Activated CD4-positive, alpha-beta T cell treated with anti-CD3 and anti-CD28 coated beads, Interleukin-2, amount 50 U/mL, for 48 hours (primary cell): ENCODE measurements around the gene CACNA1D.

Experiments used
- DNase-seq, 2 experiments: peaks; one replicate each; pipeline ENCODE4 v3.0.0-alpha.2; 2020

Gene CACNA1D

DNA sequence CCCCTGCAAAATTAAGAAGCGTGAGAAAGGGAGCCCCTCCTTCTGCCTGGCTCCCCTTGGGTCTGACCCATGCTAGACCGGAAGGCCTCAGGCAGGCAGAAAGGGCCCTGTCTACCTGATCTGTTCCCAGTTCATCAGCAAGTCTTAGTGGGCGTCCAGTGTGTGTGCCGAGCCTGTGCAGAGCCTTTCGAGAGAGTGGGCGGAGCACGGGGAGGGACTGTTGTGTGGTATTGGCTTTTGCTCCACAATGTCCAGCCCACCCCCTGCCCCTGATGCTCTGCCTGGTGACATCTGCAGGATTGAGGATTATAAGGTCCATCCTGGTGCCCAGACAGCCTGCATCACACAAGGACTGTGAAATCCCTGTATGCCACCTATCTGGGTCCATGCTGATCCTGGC, 268.9 kb downstream of the CACNA1D start:
- no peak for DNase-seq

GRCh38 chr3:53764026-53764775, 269.8 kb downstream of the CACNA1D start:
- DNase-seq = no peak

GRCh38 chr3:53765753-53766152, 271.3 kb downstream of the CACNA1D start:
- no peak for DNase-seq

GRCh38 chr3:53766706-53767105, 272.3 kb downstream of the CACNA1D start:
- no peak for DNase-seq

- DNase-seq = no peak
These were observed 274.4 kb downstream of the CACNA1D start for GRCh38 chr3:53768478-53769459.

DNA sequence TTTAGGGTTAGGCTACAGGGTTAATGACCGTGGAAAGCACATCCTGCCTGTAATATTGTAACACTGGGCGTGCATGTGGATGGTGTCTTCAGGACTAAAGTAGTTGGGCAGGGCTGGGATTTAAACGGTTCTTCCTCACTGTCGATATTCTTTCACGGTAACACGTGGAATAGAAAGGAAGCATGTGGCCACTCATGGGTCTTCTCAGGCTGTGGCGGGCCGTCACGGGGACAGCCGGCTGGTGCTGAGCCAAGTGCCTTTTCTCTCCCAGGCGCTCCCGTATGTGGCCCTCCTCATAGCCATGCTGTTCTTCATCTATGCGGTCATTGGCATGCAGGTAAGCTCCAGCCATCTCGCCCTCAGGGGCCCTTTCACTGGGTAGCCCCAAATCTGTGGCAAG, 278.2 kb downstream of the CACNA1D start:
- no peak for DNase-seq

GRCh38 chr3:53773021-53773436, 278.6 kb downstream of the CACNA1D start:
- DNase-seq = no peak

DNA sequence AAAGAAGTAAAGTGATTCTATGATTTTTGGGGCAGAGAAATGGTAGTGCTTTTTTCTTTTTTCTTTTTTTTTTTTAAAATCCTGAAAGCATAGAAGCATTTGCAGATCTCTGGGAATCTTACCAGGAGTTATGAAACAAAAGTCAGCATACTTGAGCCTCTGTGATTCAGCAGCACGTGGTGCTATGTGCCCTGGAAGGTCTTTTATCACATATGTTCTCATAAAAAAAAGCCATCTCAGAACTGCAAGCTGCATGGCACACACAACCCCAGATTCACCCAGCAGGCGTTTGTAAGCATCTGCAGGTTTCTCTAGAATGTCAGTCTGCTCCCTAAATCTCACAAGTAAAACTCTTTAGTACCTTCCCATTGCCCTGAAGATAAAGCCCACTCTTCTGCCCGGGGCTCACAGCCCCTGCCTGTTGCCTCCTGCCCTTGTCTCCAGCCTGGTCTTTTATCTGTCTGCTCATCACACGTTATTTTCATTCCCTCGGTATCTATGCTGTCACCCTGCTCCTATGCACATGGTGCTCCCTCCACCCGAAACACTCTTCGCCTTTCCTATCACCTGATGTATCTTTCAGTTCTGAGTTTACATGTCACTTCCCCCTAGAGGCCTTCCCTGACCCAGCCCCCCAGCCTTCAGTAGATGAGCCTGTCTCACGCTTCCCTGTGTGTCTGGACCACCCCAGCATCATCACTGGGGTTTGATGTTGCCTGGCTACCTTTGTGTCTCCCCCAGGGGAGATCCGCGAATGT, 279.4 kb downstream of the CACNA1D start:
- DNase-seq = no peak

- no peak for DNase-seq
These were observed 280.0 kb downstream of the CACNA1D start for GRCh38 chr3:53774414-53774813.

- DNase-seq = no peak
These were observed 280.6 kb downstream of the CACNA1D start for GRCh38 chr3:53775018-53775417.

DNA sequence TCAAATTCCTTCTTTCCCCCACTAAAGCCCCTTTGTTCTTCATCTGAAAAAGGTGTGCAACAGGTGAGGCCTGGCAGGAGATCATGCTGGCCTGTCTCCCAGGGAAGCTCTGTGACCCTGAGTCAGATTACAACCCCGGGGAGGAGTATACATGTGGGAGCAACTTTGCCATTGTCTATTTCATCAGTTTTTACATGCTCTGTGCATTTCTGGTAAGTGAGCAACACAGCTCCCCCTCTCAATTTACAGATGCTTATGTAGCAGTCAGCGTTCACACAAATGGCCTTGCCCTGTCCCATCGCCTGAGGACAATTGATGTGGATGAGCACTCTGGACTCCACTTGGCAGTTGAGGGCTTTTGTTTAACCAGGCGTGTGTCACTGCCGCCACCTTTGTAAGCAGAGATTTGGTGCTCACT, 281.4 kb downstream of the CACNA1D start:
- no peak for DNase-seq

- DNase-seq = no peak
These were observed 282.2 kb downstream of the CACNA1D start for GRCh38 chr3:53776494-53777101.

GRCh38 chr3:53777468-53777867, 283.1 kb downstream of the CACNA1D start:
- DNase-seq = no peak

GRCh38 chr3:53778153-53778552, 283.7 kb downstream of the CACNA1D start:
- no peak for DNase-seq

- no peak for DNase-seq
These were observed 285.8 kb downstream of the CACNA1D start for GRCh38 chr3:53780171-53780570.

GRCh38 chr3:53780806-53781205, 286.4 kb downstream of the CACNA1D start:
- DNase-seq = no peak

GRCh38 chr3:53787016-53787415, 292.6 kb downstream of the CACNA1D start:
- no peak for DNase-seq

- no peak for DNase-seq
These were observed 293.6 kb downstream of the CACNA1D start for GRCh38 chr3:53788038-53788437.

- DNase-seq = no peak
These were observed 295.0 kb downstream of the CACNA1D start for GRCh38 chr3:53789459-53789858.

DNA sequence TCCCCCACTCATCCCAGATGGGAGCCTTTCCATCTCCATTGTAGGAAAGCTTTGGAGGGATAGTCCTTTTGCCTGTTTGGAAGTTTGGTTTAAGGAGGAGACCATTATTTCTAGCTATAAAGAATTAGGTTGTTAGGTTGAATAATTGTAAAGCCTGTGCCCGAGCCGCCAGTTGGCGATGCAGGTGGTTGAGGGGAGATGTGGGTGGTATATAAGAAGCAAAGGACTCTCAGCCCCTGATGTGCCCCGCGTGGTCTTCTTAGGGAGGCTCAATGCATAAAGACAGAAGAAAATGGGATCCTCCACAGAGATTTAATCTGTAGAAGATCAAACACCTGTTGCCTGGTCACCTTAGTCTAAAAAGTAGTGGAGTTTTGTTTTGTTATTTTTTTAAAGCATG, 296.1 kb downstream of the CACNA1D start:
- no peak for DNase-seq

GRCh38 chr3:53791317-53791716, 296.9 kb downstream of the CACNA1D start:
- no peak for DNase-seq

DNA sequence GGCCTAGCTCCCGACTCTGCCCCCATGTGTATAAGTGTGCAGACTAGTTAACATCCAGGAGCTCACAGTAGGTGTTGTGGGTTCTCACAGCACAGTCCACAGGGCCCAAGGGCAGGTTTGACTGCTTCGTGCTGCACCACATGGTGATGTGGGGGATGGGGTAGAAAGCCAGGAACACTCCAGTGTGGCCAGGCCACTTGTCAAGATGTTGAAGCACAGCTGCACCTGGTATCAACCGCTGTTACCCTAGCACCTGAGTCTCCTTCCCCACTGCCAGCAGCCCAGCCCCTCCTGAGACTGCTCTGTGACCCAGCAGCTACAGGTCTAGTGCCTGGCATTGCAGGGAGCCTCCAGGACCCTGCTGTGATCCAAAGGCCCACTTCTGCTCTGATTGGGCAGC, 298.5 kb downstream of the CACNA1D start:
- DNase-seq = no peak

GRCh38 chr3:53794597-53794996, 300.2 kb downstream of the CACNA1D start:
- no peak for DNase-seq
